Measurements from ENCODE around the gene DLG5. TPM values are rescaled to one million over a fixed set of nuclear protein-coding genes. Genes with fewer than 3 reads are reported as not detected.

DLG5 gene
- total and polyA plus RNA-seq, 10 of the 15 experiments (the other 5 are each of a cell fraction or from before 2014, with no cell fraction given): 0.18 to 6.6 (median 2.7) TPM

GRCh38 chr10:77799352-77799751 is 127.2 kb downstream of the DLG5 start:
- ChIA-PET SMC1A (ENCODE audit: uncharacterized antibody, unreplicated experiment) (no interaction called here), POLR2A (no interaction called here), CTCF (interaction anchor here (1.4 kb wide), 1 partner anchor 38 kb away, joined by 4 read pairs; no protein-coding TSS in a partner anchor), RAD21 (ENCODE audit: unreplicated experiment) (no interaction called here)
- Histone ChIP-seq H3K9ac (ENCODE audit: control insufficient read depth, insufficient read depth, low read length) (no peak overlapping the region), H3K79me2 (ENCODE audit: control insufficient read depth, insufficient read depth, low read length) (no peaks in the 10 kb centered on the region), H3K4me2 (ENCODE audit: control insufficient read depth, insufficient read depth) (no peak overlapping the region), H3K9me3 (replicated peaks; ENCODE audit: control insufficient read depth, insufficient read depth, low read length) (no peaks in the 10 kb centered on the region), H3K27ac (ENCODE audit: control insufficient read depth, insufficient read depth) (no peak overlapping the region), H3K27me3 (replicated peaks in 1 of 2; ENCODE audit: control insufficient read depth in 2 of 2, insufficient read depth in 2 of 2, low read length in 1 of 2) (no peaks in the 10 kb centered on the region), H3K36me3 (ENCODE audit: control insufficient read depth in 2 of 2, insufficient read depth in 2 of 2, low read length in 1 of 2) (peaks cover 0 to 3% of the 10 kb centered on the region in 2 experiments; a peak in 3 of 4 replicates), H2AFZ (ENCODE audit: control insufficient read depth, low read depth, low read length) (no peak overlapping the region), H3K4me1 (ENCODE audit: control insufficient read depth, insufficient read depth, low read length) (peaks cover 4% of the 10 kb centered on the region), H3K4me3 (no peak overlapping the region), H4K20me1 (ENCODE audit: control insufficient read depth, insufficient read depth) (no peaks in the 10 kb centered on the region; the same call in 1 of the 2 replicates)
- ATAC-seq: no peak
- no peak for FAIRE-seq
- intact Hi-C loops (cut with micrococcal nuclease; ENCODE audit: unreplicated experiment): no loop called here
- no peak for DNase-seq (ENCODE audit: low read depth, low spot score)
- BruUV-seq (replicated peaks): no TSS peak
- WGBS (ENCODE audit: insufficient coverage, insufficient replicate concordance, low lambda C conversion rate, missing lambda C conversion rate): 91% methylated on average over 5 of the region's 5 CpGs
- in situ Hi-C loops (cut with MboI): no loop called here
- TF ChIP-seq CBFB (IDR thresholded peaks at IDR 0.05; ENCODE audit: low read depth) (no peak), RELA (IDR thresholded peaks at IDR 0.05; ENCODE audit: borderline replicate concordance, partially characterized antibody) (no peak), STAT3 (IDR thresholded peaks at IDR 0.05; ENCODE audit: low read depth, low read length) (no peak), SP1 (IDR thresholded peaks at IDR 0.05; ENCODE audit: low read depth, low read length) (no peak), HSF1 (IDR thresholded peaks at IDR 0.05; ENCODE audit: low read depth, low read length) (no peak), HDGF (IDR thresholded peaks at IDR 0.05) (no peak), EZH2 (IDR thresholded peaks at IDR 0.05; ENCODE audit: borderline replicate concordance, control insufficient read depth, low read depth, low read length) (no peak), E2F4 (IDR thresholded peaks at IDR 0.05; ENCODE audit: low read depth, low read length) (no peak), RB1 (IDR thresholded peaks at IDR 0.05; ENCODE audit: borderline replicate concordance) (no peak), ZNF622 (IDR thresholded peaks at IDR 0.05) (no peak), POLR2A (IDR thresholded peaks at IDR 0.05; ENCODE audit: low read depth, low read length) (no peak), CHD1 (IDR thresholded peaks at IDR 0.05; ENCODE audit: low read depth, low read length) (no peak), MLLT1 (IDR thresholded peaks at IDR 0.05) (no peak), IRF4 (IDR thresholded peaks at IDR 0.05; ENCODE audit: low read depth, low read length) (no peak), ELK1 (IDR thresholded peaks at IDR 0.05; ENCODE audit: low read depth, low read length) (no peak), ESRRA (IDR thresholded peaks at IDR 0.05; ENCODE audit: low read length) (no peak), ZBTB4 (CRISPR knock-in tag; IDR thresholded peaks at IDR 0.05) (no peak), MAX (IDR thresholded peaks at IDR 0.05; ENCODE audit: low read depth, low read length) (no peak)
